ENCODE results near the gene SLC2A9. TPM values are rescaled to one million over a fixed set of nuclear protein-coding genes. Genes with fewer than 3 reads are reported as not detected.
"Not testable (repeated sequence)": the region's sequence is repeated elsewhere in the genome, so short reads cannot be mapped to it uniquely, and the experiment has no call there.

Gene SLC2A9
- total RNA-seq, 2 experiments from 2014 or later, result not detected

DNA sequence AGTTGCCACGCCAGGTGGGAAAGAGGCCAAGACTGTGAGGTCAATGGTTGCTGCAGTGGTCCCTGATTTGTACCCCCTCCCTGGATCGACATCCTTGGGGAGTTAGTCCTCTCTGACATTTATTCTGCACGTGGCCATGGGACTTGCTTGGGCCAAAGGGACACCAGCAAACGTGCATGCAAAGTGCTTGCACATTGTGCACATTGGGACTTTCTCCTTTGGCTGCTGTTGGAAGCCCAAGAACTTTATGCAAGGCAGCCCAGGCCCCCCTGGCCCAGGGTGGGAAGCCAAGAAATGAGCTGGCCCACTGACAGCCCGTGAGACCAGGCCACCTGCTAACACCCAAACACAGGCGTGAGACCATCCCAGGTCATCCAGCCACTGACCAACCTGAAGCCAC, 38.1 kb downstream of the SLC2A9 start:
- Histone ChIP-seq H4K20me1 (ENCODE audit: insufficient read depth, low read length) (no peaks in the 10 kb centered on the region), H3K4me1 (ENCODE audit: insufficient read depth, low read length, poor library complexity, severe bottlenecking) (no peaks in the 10 kb centered on the region), H2AFZ (ENCODE audit: low read length) (no peak overlapping the region), H3K27ac (ENCODE audit: low read depth, low read length, poor library complexity, severe bottlenecking) (no peak overlapping the region), H3K4me3 (ENCODE audit: low read depth, low read length, poor library complexity, severe bottlenecking) (no peak overlapping the region), H3K9me3 (ENCODE audit: low read length) (no peaks in the 10 kb centered on the region), H3K79me2 (ENCODE audit: insufficient read depth, low read depth, low read length) (no peaks in the 10 kb centered on the region), H3K36me3 (ENCODE audit: insufficient read depth, low read length) (no peaks in the 10 kb centered on the region), H3K9me2 (ENCODE audit: insufficient read depth, low read length) (no peaks in the 10 kb centered on the region), H3K4me2 (ENCODE audit: low read length) (no peak overlapping the region)
- BruUV-seq (replicated peaks), result no TSS peak
- no peak for DNase-seq (ENCODE audit: low spot score)
- POLR2A ChIA-PET, result no interaction called here
- intact Hi-C loops (cut with micrococcal nuclease; ENCODE audit: unreplicated experiment), result no loop called here
- no peak for TF ChIP-seq EZH2phosphoT487 (IDR thresholded peaks at IDR 0.05; ENCODE audit: borderline replicate concordance, low read depth, low read length)
- TF ChIP-seq, protein P1, sequence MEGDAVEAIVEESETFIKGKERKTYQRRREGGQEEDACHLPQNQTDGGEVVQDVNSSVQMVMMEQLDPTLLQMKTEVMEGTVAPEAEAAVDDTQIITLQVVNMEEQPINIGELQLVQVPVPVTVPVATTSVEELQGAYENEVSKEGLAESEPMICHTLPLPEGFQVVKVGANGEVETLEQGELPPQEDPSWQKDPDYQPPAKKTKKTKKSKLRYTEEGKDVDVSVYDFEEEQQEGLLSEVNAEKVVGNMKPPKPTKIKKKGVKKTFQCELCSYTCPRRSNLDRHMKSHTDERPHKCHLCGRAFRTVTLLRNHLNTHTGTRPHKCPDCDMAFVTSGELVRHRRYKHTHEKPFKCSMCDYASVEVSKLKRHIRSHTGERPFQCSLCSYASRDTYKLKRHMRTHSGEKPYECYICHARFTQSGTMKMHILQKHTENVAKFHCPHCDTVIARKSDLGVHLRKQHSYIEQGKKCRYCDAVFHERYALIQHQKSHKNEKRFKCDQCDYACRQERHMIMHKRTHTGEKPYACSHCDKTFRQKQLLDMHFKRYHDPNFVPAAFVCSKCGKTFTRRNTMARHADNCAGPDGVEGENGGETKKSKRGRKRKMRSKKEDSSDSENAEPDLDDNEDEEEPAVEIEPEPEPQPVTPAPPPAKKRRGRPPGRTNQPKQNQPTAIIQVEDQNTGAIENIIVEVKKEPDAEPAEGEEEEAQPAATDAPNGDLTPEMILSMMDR (conservative IDR thresholded peaks at IDR 0.05; ENCODE audit: low read length), result no peak
- CTCF ChIA-PET (ENCODE audit: unreplicated experiment), result no interaction called here

DNA sequence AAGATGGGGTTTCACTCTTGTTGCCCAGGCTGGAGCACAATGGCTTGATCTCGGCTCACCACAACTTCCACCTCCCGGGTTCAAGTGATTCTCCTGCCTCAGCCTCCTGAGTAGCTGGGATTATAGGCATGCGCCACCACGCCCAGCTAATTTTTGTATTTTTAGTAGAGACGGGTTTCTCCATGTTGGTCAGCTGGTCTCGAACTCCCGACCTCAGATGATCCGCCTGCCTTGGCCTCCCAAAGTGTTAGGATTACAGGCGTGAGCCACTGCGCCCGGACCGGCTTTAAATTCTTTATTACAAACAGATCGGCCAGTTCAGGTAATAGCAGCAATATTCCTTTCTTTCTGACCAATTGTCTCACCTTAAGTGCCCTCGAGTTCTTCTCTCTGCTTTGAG, 39.4 kb downstream of the SLC2A9 start:
- H3K4me1 ChIP-seq (ENCODE audit: insufficient read depth, low read length, poor library complexity, severe bottlenecking); H3K79me2 ChIP-seq (ENCODE audit: insufficient read depth, low read depth, low read length); H3K9me3 ChIP-seq (ENCODE audit: low read length); DNase-seq (ENCODE audit: low spot score); H3K4me3 ChIP-seq (ENCODE audit: low read depth, low read length, poor library complexity, severe bottlenecking); H3K27ac ChIP-seq (ENCODE audit: low read depth, low read length, poor library complexity, severe bottlenecking); CTCF ChIA-PET (ENCODE audit: unreplicated experiment); POLR2A ChIA-PET; intact Hi-C loops (cut with micrococcal nuclease; ENCODE audit: unreplicated experiment); H3K4me2 ChIP-seq (ENCODE audit: low read length); H4K20me1 ChIP-seq (ENCODE audit: insufficient read depth, low read length); BruUV-seq (replicated peaks); H2AFZ ChIP-seq (ENCODE audit: low read length); H3K9me2 ChIP-seq (ENCODE audit: insufficient read depth, low read length); H3K36me3 ChIP-seq (ENCODE audit: insufficient read depth, low read length): not testable (repeated sequence)

DNA sequence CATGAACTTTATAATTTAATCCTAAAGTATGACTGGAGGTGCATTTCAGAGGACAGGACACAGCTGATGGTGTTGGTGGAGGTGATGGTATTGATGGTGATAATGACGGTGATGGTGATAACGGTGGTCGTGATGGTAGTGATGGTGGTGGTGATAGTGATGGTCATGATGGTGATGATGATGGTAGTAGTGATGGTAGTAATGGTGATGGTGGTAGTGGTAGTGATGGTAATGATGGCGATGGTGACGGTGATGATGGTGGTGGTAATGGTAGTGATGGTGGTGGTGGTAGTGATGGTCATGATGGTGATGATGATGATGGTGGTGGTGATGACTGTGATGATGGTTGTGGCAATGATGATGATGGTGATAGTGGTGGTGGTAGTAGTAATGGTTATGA, 40.4 kb downstream of the SLC2A9 start:
- H3K4me1 ChIP-seq (ENCODE audit: insufficient read depth, low read length, poor library complexity, severe bottlenecking), result no peaks in the 10 kb centered on the region
- no peak overlapping the region for H3K4me3 ChIP-seq (ENCODE audit: low read depth, low read length, poor library complexity, severe bottlenecking)
- no peaks in the 10 kb centered on the region for H4K20me1 ChIP-seq (ENCODE audit: insufficient read depth, low read length)
- H3K36me3 ChIP-seq (ENCODE audit: insufficient read depth, low read length), result no peaks in the 10 kb centered on the region
- H3K79me2 ChIP-seq (ENCODE audit: insufficient read depth, low read depth, low read length), result no peaks in the 10 kb centered on the region
- intact Hi-C loops (cut with micrococcal nuclease; ENCODE audit: unreplicated experiment), result no loop called here
- H3K9me2 ChIP-seq (ENCODE audit: insufficient read depth, low read length), result no peaks in the 10 kb centered on the region
- no peak overlapping the region for H2AFZ ChIP-seq (ENCODE audit: low read length)
- no peak for TF ChIP-seq EZH2phosphoT487 (IDR thresholded peaks at IDR 0.05; ENCODE audit: borderline replicate concordance, low read depth, low read length)
- TF ChIP-seq, protein P1 (conservative IDR thresholded peaks at IDR 0.05; ENCODE audit: low read length), result no peak
- ChIA-PET POLR2A (no interaction called here), CTCF (ENCODE audit: unreplicated experiment) (no interaction called here)
- no TSS peak for BruUV-seq (replicated peaks)
- DNase-seq (ENCODE audit: low spot score), result no peak
- H3K27ac ChIP-seq (ENCODE audit: low read depth, low read length, poor library complexity, severe bottlenecking), result no peak overlapping the region
- no peak overlapping the region for H3K4me2 ChIP-seq (ENCODE audit: low read length)
- H3K9me3 ChIP-seq (ENCODE audit: low read length), result no peaks in the 10 kb centered on the region

All from OCI-LY7 (cell line).